Mucosa of rectum (tissue), 2 donors: ENCODE results near the gene FZD2.
"Not testable (repeated sequence)": the region's sequence is repeated elsewhere in the genome, so short reads cannot be mapped to it uniquely, and the experiment has no call there.

Source experiments
- H3K27ac ChIP-seq, 2 donors: one replicate each; pipeline ENCODE4 v1.7.0; 2013; ENCODE audit warnings: inconsistent platforms in 2 of 2, low read depth in 2 of 2, low read length in 2 of 2
- H3K27me3 ChIP-seq, 2 donors: one replicate each; pipeline ENCODE4 v1.7.0; 2013; ENCODE audit warnings: low read length in 2 of 2; ENCODE audit not compliant: control insufficient read depth in 2 of 2, insufficient read depth in 2 of 2
- H3K36me3 ChIP-seq, 2 donors: one replicate each; pipeline ENCODE4 v1.7.0; 2013; ENCODE audit warnings: low read length in 2 of 2; ENCODE audit not compliant: control insufficient read depth in 2 of 2, insufficient read depth in 2 of 2
- H3K4me1 ChIP-seq, 2 donors: one replicate each; pipeline ENCODE4 v1.7.0; 2013; ENCODE audit warnings: low read length in 2 of 2, mild to moderate bottlenecking in 1 of 2; ENCODE audit not compliant: control insufficient read depth in 2 of 2, insufficient read depth in 2 of 2
- H3K4me3 ChIP-seq, 2 donors: one replicate each; pipeline ENCODE4 v1.7.0; 2013; ENCODE audit warnings: low read length in 2 of 2
- H3K9ac ChIP-seq, 2 donors: one replicate each; pipeline ENCODE4 v1.7.0; 2013; ENCODE audit warnings: low read length in 2 of 2, low read depth in 1 of 2, mild to moderate bottlenecking in 1 of 2
- H3K9me3 ChIP-seq, 2 donors: one replicate each; pipeline ENCODE4 v1.7.0; 2013; ENCODE audit warnings: low read length in 2 of 2; ENCODE audit not compliant: control insufficient read depth in 2 of 2
- donor health status: healthy.
- donor health status: Normal muscosa, but diverticular disease.

FZD2 gene

GRCh38 chr17:44556832-44557606 is at the start of gene FZD2:
FZD2 (plus strand) TSS chr17:44557484; CDS start chr17:44557689, 205 bp downstream.
- H3K27me3 ChIP-seq = peaks cover 16 to 25% of the 10 kb centered on the region in 2 donors
- peak within 1 kb of the TSS; percentile 47 to 62 for H3K9ac ChIP-seq
- H3K27ac ChIP-seq = peak within 1 kb of the TSS; percentile 65 to 68
- H3K4me1 ChIP-seq = peaks cover 8 to 10% of the 10 kb centered on the region in 2 donors
- H3K4me3 ChIP-seq = peak within 1 kb of the TSS; percentile 67 to 74
- H3K9me3 ChIP-seq = no peaks in the 10 kb centered on the region
- H3K36me3 ChIP-seq = no peaks in the 10 kb centered on the region

GRCh38 chr17:44511241-44512134 is 45.8 kb upstream of the FZD2 start:
- H3K4me3 ChIP-seq, H3K9ac ChIP-seq, H3K4me1 ChIP-seq, H3K27me3 ChIP-seq, H3K27ac ChIP-seq, H3K36me3 ChIP-seq, H3K9me3 ChIP-seq: not testable (repeated sequence)

- no peaks in the 10 kb centered on the region for H3K9me3 ChIP-seq
These were observed 39.3 kb upstream of the FZD2 start for GRCh38 chr17:44518032-44518431.

GRCh38 chr17:44522883-44523671 is 34.2 kb upstream of the FZD2 start:
- Histone ChIP-seq H3K27ac (no peak overlapping the region), H3K4me1 (no peaks in the 10 kb centered on the region), H3K9ac (no peak overlapping the region), H3K4me3 (no peak overlapping the region), H3K27me3 (peaks cover 0 to 1% of the 10 kb centered on the region in 2 donors), H3K9me3 (peaks cover 0 to 4% of the 10 kb centered on the region in 2 donors), H3K36me3 (no peaks in the 10 kb centered on the region)

More at GRCh38 chr17:44518032-44518431, 39.3 kb upstream of the FZD2 start:
- H3K9ac ChIP-seq = no peak overlapping the region
- no peaks in the 10 kb centered on the region for H3K4me1 ChIP-seq
- peaks cover 0 to 6% of the 10 kb centered on the region in 2 donors for H3K27me3 ChIP-seq
- no peak overlapping the region for H3K4me3 ChIP-seq
- H3K27ac ChIP-seq = no peak overlapping the region
- H3K36me3 ChIP-seq = no peaks in the 10 kb centered on the region

- Histone ChIP-seq H3K4me1 (no peaks in the 10 kb centered on the region), H3K27me3 (no peaks in the 10 kb centered on the region), H3K36me3 (no peaks in the 10 kb centered on the region), H3K9ac (no peak overlapping the region), H3K4me3 (no peak overlapping the region), H3K9me3 (peaks cover 0 to 4% of the 10 kb centered on the region in 2 donors), H3K27ac (no peak overlapping the region)
These were observed 33.7 kb upstream of the FZD2 start for GRCh38 chr17:44523672-44523972.

GRCh38 chr17:44527102-44527501 is 30.2 kb upstream of the FZD2 start:
- peaks cover 0 to 4% of the 10 kb centered on the region in 2 donors for H3K9me3 ChIP-seq

GRCh38 chr17:44527954-44528353 is 29.3 kb upstream of the FZD2 start:
- H3K36me3 ChIP-seq = no peaks in the 10 kb centered on the region
- H3K9ac ChIP-seq = no peak overlapping the region
- peaks cover 0 to 4% of the 10 kb centered on the region in 2 donors for H3K9me3 ChIP-seq
- no peak overlapping the region for H3K27ac ChIP-seq
- H3K27me3 ChIP-seq = no peaks in the 10 kb centered on the region
- H3K4me1 ChIP-seq = no peaks in the 10 kb centered on the region
- H3K4me3 ChIP-seq = no peak overlapping the region

More at GRCh38 chr17:44527102-44527501, 30.2 kb upstream of the FZD2 start:
- no peak overlapping the region for H3K27ac ChIP-seq
- H3K4me3 ChIP-seq = no peak overlapping the region
- H3K9ac ChIP-seq = no peak overlapping the region
- no peaks in the 10 kb centered on the region for H3K4me1 ChIP-seq
- H3K36me3 ChIP-seq = no peaks in the 10 kb centered on the region
- H3K27me3 ChIP-seq = no peaks in the 10 kb centered on the region

- H3K27me3 ChIP-seq = no peaks in the 10 kb centered on the region
- H3K4me1 ChIP-seq = peaks cover 0 to 4% of the 10 kb centered on the region in 2 donors
- peaks cover 0 to 4% of the 10 kb centered on the region in 2 donors for H3K9me3 ChIP-seq
- H3K36me3 ChIP-seq = no peaks in the 10 kb centered on the region
- no peak overlapping the region for H3K27ac ChIP-seq
- H3K9ac ChIP-seq = no peak overlapping the region
- H3K4me3 ChIP-seq = no peak overlapping the region
These were observed 27.4 kb upstream of the FZD2 start for GRCh38 chr17:44529864-44530263.

GRCh38 chr17:44530896-44531418 is 26.3 kb upstream of the FZD2 start:
- Histone ChIP-seq H3K9ac (no peak overlapping the region), H3K27ac (no peak overlapping the region), H3K36me3 (no peaks in the 10 kb centered on the region), H3K4me3 (no peak overlapping the region), H3K27me3 (no peaks in the 10 kb centered on the region), H3K4me1 (peaks cover 0 to 4% of the 10 kb centered on the region in 2 donors), H3K9me3 (peaks cover 0 to 4% of the 10 kb centered on the region in 2 donors)
